Suprapubic skin (tissue), 4 donors: ENCODE data around the gene DHX9. TPM values are rescaled to one million over a fixed set of nuclear protein-coding genes. Genes with fewer than 3 reads are reported as not detected.

ENCODE experiments used
- DNase-seq, 2 donors: peaks; one replicate each; pipeline ENCODE4 v3.0.0-alpha.2; 2019; ENCODE audit warnings: low spot score in 2 of 2
- H3K27ac ChIP-seq: fragments of 200-600 bp; sonication (generic); one replicate; pipeline ENCODE4 v1.5.1; 2019
- H3K27me3 ChIP-seq: fragments of 200-600 bp; sonication (generic); one replicate; pipeline ENCODE4 v1.5.1; 2019
- H3K36me3 ChIP-seq: fragments of 200-600 bp; sonication (generic); one replicate; pipeline ENCODE4 v1.5.1; 2019
- H3K4me1 ChIP-seq: fragments of 200-600 bp; sonication (generic); one replicate; pipeline ENCODE4 v1.5.1; 2019
- H3K4me3 ChIP-seq: fragments of 200-600 bp; sonication (generic); one replicate; pipeline ENCODE4 v1.5.1; 2019; ENCODE audit warnings: mild to moderate bottlenecking
- H3K9me3 ChIP-seq: fragments of 200-600 bp; sonication (generic); one replicate; pipeline ENCODE4 v1.5.1; 2019
- CTCF ChIP-seq, 2 donors: fragments of 200-600 bp in 1 of 2; fragments of 450-650 bp in 1 of 2; sonication (generic) in 1 of 2; IDR thresholded peaks; one replicate each; pipeline ENCODE4 v1.5.1; 2016 to 2019; ENCODE audit warnings: antibody characterized with exemption in 2 of 2, mild to moderate bottlenecking in 1 of 2, moderate library complexity in 1 of 2
- EP300 ChIP-seq: sonication (generic); formaldehyde crosslinking; IDR thresholded peaks from one replicate; pipeline ENCODE4 v1.6.1; 2017; ENCODE audit warnings: antibody characterized with exemption
- POLR2A ChIP-seq, 2 donors: fragments of 450-650 bp; IDR thresholded peaks; one replicate each; pipeline ENCODE4 v1.6.1; 2017; ENCODE audit warnings: antibody characterized with exemption in 2 of 2, mild to moderate bottlenecking in 2 of 2, moderate library complexity in 2 of 2
- POLR2AphosphoS5 ChIP-seq, 3 donors: sonication (generic); formaldehyde crosslinking; IDR thresholded peaks; one replicate each; pipeline ENCODE4 v1.6.1; 2017; ENCODE audit warnings: antibody characterized with exemption in 3 of 3
- WGBS: methylation state at CpG from one replicate; pipeline ENCODE4 v1.1.5; 2018; 5-methylcytosine and 5-hydroxymethylcytosine counted together
- total RNA-seq, 4 donors: library from RNA; depleted of rRNA; stranded (reverse); fragments of >200 nt; gene quantifications; one replicate each; pipeline ENCODE4 v1.1.0, GENCODE V29; 2016

DHX9 gene
- total RNA-seq, 4 donors from 2014 or later = 59.9 to 94.7 (median 75.0) TPM

DNA sequence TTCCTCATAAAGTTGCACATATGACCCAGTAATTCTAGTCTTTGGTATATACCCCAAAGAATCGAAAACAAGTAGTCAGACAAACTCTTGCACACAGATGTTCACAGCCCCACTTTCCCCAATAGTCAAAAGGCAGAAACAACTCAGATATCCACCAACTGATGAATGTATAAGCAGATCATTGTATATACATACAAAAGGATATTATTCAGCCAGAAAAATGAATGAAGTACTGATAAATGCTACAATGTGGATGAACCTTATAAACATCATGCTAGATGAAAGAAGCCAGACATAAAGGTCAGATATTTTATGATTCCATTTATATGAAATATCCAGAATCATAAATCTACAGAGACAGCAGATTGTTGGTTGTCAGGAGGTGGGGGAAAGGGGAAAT is 86.5 kb downstream of the DHX9 start:
- DNase-seq = no peak
- Histone ChIP-seq H3K36me3 (no peaks in the 10 kb centered on the region), H3K4me1 (no peaks in the 10 kb centered on the region), H3K9me3 (no peaks in the 10 kb centered on the region), H3K27ac (no peak overlapping the region), H3K27me3 (peaks cover 4% of the 10 kb centered on the region), H3K4me3 (no peak overlapping the region)
- WGBS = 76% methylated on average over 1 of the region's 1 CpG
- TF ChIP-seq CTCF (IDR thresholded peaks at IDR 0.05) (no peak), EP300 (no peak), POLR2A (IDR thresholded peaks at IDR 0.05) (no peak), POLR2AphosphoS5 (IDR thresholded peaks at IDR 0.05) (no peak)

- 89% methylated on average over 1 of the region's 1 CpG for WGBS
- Histone ChIP-seq H3K4me1 (no peaks in the 10 kb centered on the region), H3K36me3 (no peaks in the 10 kb centered on the region), H3K27ac (no peak overlapping the region), H3K9me3 (no peaks in the 10 kb centered on the region), H3K4me3 (no peak overlapping the region), H3K27me3 (peaks cover 4% of the 10 kb centered on the region)
- no peak for TF ChIP-seq POLR2A (IDR thresholded peaks at IDR 0.05)
- no peak for TF ChIP-seq POLR2AphosphoS5 (IDR thresholded peaks at IDR 0.05)
- TF ChIP-seq CTCF (IDR thresholded peaks at IDR 0.05) = no peak
- no peak for TF ChIP-seq EP300
- no peak for DNase-seq
Measured at GRCh38 chr1:182927693-182928433, 88.7 kb downstream of the DHX9 start.

DNA sequence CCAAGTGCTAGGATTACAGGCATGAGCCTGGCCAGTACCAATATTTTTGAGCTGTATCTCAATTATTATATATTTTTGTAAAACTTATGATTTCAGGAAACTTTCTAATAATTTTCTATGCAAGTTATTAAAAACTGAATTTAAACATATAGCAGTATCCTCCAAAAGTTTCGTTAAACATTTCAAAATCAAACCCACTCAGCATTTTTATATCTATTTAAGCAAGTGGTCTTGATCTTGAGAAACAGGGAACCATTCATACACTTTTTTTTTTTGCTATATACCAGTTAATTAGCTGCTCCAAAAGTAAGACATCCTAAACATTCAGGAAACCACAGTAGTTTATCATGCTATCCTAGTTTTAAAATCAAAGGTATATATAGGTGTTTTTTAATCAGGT is 91.8 kb downstream of the DHX9 start:
- TF ChIP-seq POLR2AphosphoS5 (IDR thresholded peaks at IDR 0.05) (no peak), EP300 (no peak), POLR2A (IDR thresholded peaks at IDR 0.05) (no peak), CTCF (IDR thresholded peaks at IDR 0.05) (no peak)
- Histone ChIP-seq H3K27ac (no peak overlapping the region), H3K36me3 (no peaks in the 10 kb centered on the region), H3K9me3 (no peaks in the 10 kb centered on the region), H3K4me1 (no peaks in the 10 kb centered on the region), H3K4me3 (no peak overlapping the region), H3K27me3 (peaks cover 4% of the 10 kb centered on the region)
- DNase-seq = no peak
- WGBS = 80% methylated on average over 1 of the region's 1 CpG

GRCh38 chr1:182935716-182936115 is 96.6 kb downstream of the DHX9 start:
- Histone ChIP-seq H3K36me3 (no peaks in the 10 kb centered on the region), H3K4me1 (no peaks in the 10 kb centered on the region), H3K9me3 (no peaks in the 10 kb centered on the region), H3K4me3 (no peak overlapping the region), H3K27me3 (peaks cover 9% of the 10 kb centered on the region), H3K27ac (no peak overlapping the region)
- TF ChIP-seq CTCF (IDR thresholded peaks at IDR 0.05) = no peak
- TF ChIP-seq POLR2A (IDR thresholded peaks at IDR 0.05) = no peak
- no peak for TF ChIP-seq EP300
- TF ChIP-seq POLR2AphosphoS5 (IDR thresholded peaks at IDR 0.05) = no peak
- DNase-seq = no peak

Other genes with a start within 250 kb of the DHX9 start
- gene RGS16, start 235.0 kb upstream of the DHX9 start, total RNA-seq = 1 to 10 TPM in 2 of 4 donors, under 1 TPM in 2; 0.40 to 3.6 (median 1.8) TPM
- gene RGS8, start 154.8 kb upstream of the DHX9 start, total RNA-seq = not detected
- gene NPL, start 49.6 kb upstream of the DHX9 start, total RNA-seq = 10 to 100 TPM; 11.0 to 21.8 (median 16.8) TPM
- not detected for gene SHCBP1L, start 113.8 kb downstream of the DHX9 start, total RNA-seq
- 100 to 1,000 TPM in 1 of 4 donors, 10 to 100 TPM in 3; 58.3 to 124 (median 77.6) TPM for gene LAMC1, start 184.1 kb downstream of the DHX9 start, total RNA-seq